Suprapubic skin (tissue), 2 donors: ENCODE results near the gene DAB1.

ENCODE experiments used
- EP300 ChIP-seq: sonication (generic); formaldehyde crosslinking; IDR thresholded peaks from one replicate; pipeline ENCODE4 v1.6.1; 2017; ENCODE audit warnings: antibody characterized with exemption
- POLR2A ChIP-seq, 2 donors: fragments of 450-650 bp; IDR thresholded peaks; one replicate each; pipeline ENCODE4 v1.6.1; 2017; ENCODE audit warnings: antibody characterized with exemption in 2 of 2, mild to moderate bottlenecking in 2 of 2, moderate library complexity in 2 of 2

DNA sequence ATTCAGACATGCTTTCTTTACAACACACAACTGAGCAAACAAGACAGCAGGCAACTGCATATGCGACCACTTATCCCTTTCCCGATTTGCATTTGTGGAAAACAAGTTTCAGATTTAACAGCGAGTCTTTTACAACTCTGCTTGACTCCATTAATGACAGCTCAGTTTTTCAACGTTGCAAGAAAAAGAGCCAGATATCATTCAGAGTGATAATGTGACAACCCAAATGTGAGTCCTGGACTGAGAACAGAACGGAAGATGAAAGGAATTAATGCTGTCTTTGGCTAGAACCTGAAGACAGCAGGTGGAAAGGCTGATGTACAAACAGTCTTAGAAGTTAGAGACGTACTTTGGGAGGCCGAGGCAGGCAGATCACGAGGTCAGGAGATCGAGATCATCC lies 375.0 kb downstream of the DAB1 start:
- TF ChIP-seq EP300 (no peak), POLR2A (IDR thresholded peaks at IDR 0.05) (no peak)
